ENCODE measurements around the gene PPFIA2.
A peak's percentile ranks its signal among the peaks of the same experiment; 100 is the strongest.

The PPFIA2 gene

GRCh38 chr12:81520064-81520945 lies 238.8 kb downstream of the PPFIA2 start:
- peak overlapping the region; percentile 55 for H3K4me3 ChIP-seq (ENCODE audit: low read length)
- H3K36me3 ChIP-seq (ENCODE audit: control insufficient read depth, insufficient read depth, low read length), result no peaks in the 10 kb centered on the region
- H3K9ac ChIP-seq (ENCODE audit: low read length), result no peak overlapping the region
- no peak overlapping the region for H3K27ac ChIP-seq (ENCODE audit: low read depth, low read length)
- no peaks in the 10 kb centered on the region for H3K4me1 ChIP-seq (ENCODE audit: control insufficient read depth, insufficient read depth, low read length)
- H3K27me3 ChIP-seq (ENCODE audit: control insufficient read depth, insufficient read depth, low read length), result no peaks in the 10 kb centered on the region

- Histone ChIP-seq H3K9ac (ENCODE audit: low read length) (no peak overlapping the region), H3K4me3 (ENCODE audit: low read length) (no peak overlapping the region), H3K27me3 (ENCODE audit: control insufficient read depth, insufficient read depth, low read length) (no peaks in the 10 kb centered on the region), H3K27ac (ENCODE audit: low read depth, low read length) (no peak overlapping the region), H3K36me3 (ENCODE audit: control insufficient read depth, insufficient read depth, low read length) (no peaks in the 10 kb centered on the region), H3K4me1 (ENCODE audit: control insufficient read depth, insufficient read depth, low read length) (no peaks in the 10 kb centered on the region)
Observed at GRCh38 chr12:81518638-81519037, 240.5 kb downstream of the PPFIA2 start.

- Histone ChIP-seq H3K27ac (ENCODE audit: low read depth, low read length) (no peak overlapping the region), H3K4me3 (ENCODE audit: low read length) (no peak overlapping the region), H3K36me3 (ENCODE audit: control insufficient read depth, insufficient read depth, low read length) (no peaks in the 10 kb centered on the region)
Observed at GRCh38 chr12:81517296-81517695, 241.9 kb downstream of the PPFIA2 start.

DNA sequence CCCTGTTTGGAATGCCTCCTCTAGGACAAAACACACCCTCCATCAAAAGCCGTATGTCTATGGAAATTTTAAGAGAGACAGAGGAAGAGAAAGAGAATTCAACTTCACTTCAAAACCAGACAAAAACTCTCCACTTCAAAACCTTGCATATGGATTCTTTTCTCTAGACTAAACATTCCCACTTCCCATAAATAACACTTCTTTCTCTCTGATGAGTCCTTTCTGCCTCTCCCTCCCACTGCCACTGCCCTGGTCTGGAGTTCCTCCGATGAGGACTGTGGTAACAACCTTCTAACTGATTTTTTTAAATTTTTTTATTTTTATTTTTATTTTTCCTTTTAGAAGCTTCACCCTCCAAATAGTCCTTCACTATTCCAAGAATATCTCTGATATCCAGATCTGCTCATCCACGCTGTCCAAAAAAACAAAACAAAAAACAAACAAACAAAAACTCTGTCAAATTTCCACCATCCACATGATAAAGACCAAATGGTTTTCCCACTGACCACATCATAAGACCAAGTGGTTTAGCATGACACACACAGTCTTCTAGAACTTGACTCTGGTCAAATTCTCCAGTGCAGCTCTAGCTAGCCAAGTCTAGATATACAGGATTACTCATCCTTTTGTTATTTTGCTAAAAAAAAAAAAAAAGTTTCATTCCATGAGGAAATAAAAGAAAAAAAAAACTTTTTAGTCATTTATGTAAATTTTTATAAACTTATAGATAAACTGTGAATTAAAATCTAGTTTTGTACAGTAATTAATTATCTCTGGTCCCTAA lies 256.0 kb downstream of the PPFIA2 start:
- no peak overlapping the region for H3K9ac ChIP-seq (ENCODE audit: low read length)
- no peak overlapping the region for H3K27ac ChIP-seq (ENCODE audit: low read depth, low read length)
- no peak overlapping the region for H3K4me3 ChIP-seq (ENCODE audit: low read length)
- no peaks in the 10 kb centered on the region for H3K36me3 ChIP-seq (ENCODE audit: control insufficient read depth, insufficient read depth, low read length)
- no peaks in the 10 kb centered on the region for H3K27me3 ChIP-seq (ENCODE audit: control insufficient read depth, insufficient read depth, low read length)
- no peaks in the 10 kb centered on the region for H3K4me1 ChIP-seq (ENCODE audit: control insufficient read depth, insufficient read depth, low read length)

More at GRCh38 chr12:81517296-81517695, 241.9 kb downstream of the PPFIA2 start:
- Histone ChIP-seq H3K4me1 (ENCODE audit: control insufficient read depth, insufficient read depth, low read length) (no peaks in the 10 kb centered on the region), H3K9ac (ENCODE audit: low read length) (no peak overlapping the region), H3K27me3 (ENCODE audit: control insufficient read depth, insufficient read depth, low read length) (no peaks in the 10 kb centered on the region)

DNA sequence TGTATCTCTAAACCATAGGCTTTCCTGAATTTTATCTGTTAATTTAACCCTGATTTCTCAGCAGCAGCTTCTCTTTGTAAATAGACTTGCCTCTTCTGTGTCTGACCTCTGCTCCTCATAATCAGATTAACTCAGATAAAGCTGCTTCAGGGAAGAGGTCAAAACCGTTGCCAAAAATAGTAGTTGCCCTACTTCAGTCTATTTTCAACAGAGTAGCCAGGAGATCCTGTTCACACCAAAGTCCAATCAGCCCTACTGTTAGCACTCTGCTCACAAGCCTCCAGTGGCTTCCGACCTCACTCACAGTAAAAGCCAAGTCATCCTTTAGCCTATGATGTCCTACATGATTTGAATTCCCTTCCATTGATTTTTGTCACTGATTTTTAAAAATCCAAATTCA lies 258.4 kb downstream of the PPFIA2 start:
- Histone ChIP-seq H3K27me3 (ENCODE audit: control insufficient read depth, insufficient read depth, low read length) (no peaks in the 10 kb centered on the region), H3K36me3 (ENCODE audit: control insufficient read depth, insufficient read depth, low read length) (no peaks in the 10 kb centered on the region), H3K9ac (ENCODE audit: low read length) (no peak overlapping the region)

GRCh38 chr12:81499809-81500208 lies 259.3 kb downstream of the PPFIA2 start:
- H3K4me1 ChIP-seq (ENCODE audit: control insufficient read depth, insufficient read depth, low read length), result no peaks in the 10 kb centered on the region
- no peak overlapping the region for H3K4me3 ChIP-seq (ENCODE audit: low read length)
- no peaks in the 10 kb centered on the region for H3K27me3 ChIP-seq (ENCODE audit: control insufficient read depth, insufficient read depth, low read length)
- no peak overlapping the region for H3K9ac ChIP-seq (ENCODE audit: low read length)
- no peaks in the 10 kb centered on the region for H3K36me3 ChIP-seq (ENCODE audit: control insufficient read depth, insufficient read depth, low read length)
- H3K27ac ChIP-seq (ENCODE audit: low read depth, low read length), result no peak overlapping the region

More for the DNA sequence above, 258.4 kb downstream of the PPFIA2 start:
- no peak overlapping the region for H3K4me3 ChIP-seq (ENCODE audit: low read length)
- H3K27ac ChIP-seq (ENCODE audit: low read depth, low read length), result no peak overlapping the region
- no peaks in the 10 kb centered on the region for H3K4me1 ChIP-seq (ENCODE audit: control insufficient read depth, insufficient read depth, low read length)

DNA sequence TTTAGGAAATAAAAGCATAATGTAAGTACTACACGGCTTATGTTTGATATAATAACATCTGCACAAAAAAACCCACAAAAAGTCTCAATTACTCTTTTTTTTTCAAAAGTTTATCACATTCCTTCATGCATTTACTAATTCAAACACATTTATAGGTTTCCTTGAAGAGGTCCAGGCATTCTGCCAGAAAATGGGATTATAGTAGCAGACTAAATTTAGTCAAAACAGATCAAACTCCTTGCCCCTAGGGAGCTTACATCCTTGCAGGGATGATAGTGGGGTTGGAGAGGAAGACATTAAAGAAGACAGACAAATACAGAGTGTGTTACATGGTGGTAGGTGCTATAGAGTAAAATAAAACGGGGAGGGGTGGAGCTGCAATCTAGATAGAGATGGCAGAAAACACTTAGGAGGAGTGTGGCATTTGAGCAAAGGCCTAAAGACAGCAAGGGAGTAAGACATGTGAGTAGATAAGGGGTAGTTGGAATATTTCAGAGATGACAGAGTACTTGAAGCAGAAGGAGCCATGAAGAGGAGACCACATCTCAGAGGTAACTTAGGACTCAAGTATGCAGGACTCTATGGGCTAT lies 266.9 kb downstream of the PPFIA2 start:
- H3K27ac ChIP-seq (ENCODE audit: low read depth, low read length), result no peak overlapping the region
- no peaks in the 10 kb centered on the region for H3K36me3 ChIP-seq (ENCODE audit: control insufficient read depth, insufficient read depth, low read length)
- no peaks in the 10 kb centered on the region for H3K4me1 ChIP-seq (ENCODE audit: control insufficient read depth, insufficient read depth, low read length)
- no peak overlapping the region for H3K9ac ChIP-seq (ENCODE audit: low read length)
- no peak overlapping the region for H3K4me3 ChIP-seq (ENCODE audit: low read length)
- no peaks in the 10 kb centered on the region for H3K27me3 ChIP-seq (ENCODE audit: control insufficient read depth, insufficient read depth, low read length)

GRCh38 chr12:81472934-81473333 lies 286.2 kb downstream of the PPFIA2 start:
- Histone ChIP-seq H3K36me3 (ENCODE audit: control insufficient read depth, insufficient read depth, low read length) (no peaks in the 10 kb centered on the region), H3K4me3 (ENCODE audit: low read length) (no peak overlapping the region), H3K27ac (ENCODE audit: low read depth, low read length) (no peak overlapping the region), H3K27me3 (ENCODE audit: control insufficient read depth, insufficient read depth, low read length) (no peaks in the 10 kb centered on the region), H3K4me1 (ENCODE audit: control insufficient read depth, insufficient read depth, low read length) (peaks cover 2% of the 10 kb centered on the region), H3K9ac (ENCODE audit: low read length) (no peak overlapping the region)

- no peaks in the 10 kb centered on the region for H3K27me3 ChIP-seq (ENCODE audit: control insufficient read depth, insufficient read depth, low read length)
- no peak overlapping the region for H3K27ac ChIP-seq (ENCODE audit: low read depth, low read length)
- no peaks in the 10 kb centered on the region for H3K36me3 ChIP-seq (ENCODE audit: control insufficient read depth, insufficient read depth, low read length)
- H3K4me1 ChIP-seq (ENCODE audit: control insufficient read depth, insufficient read depth, low read length), result peaks cover 2% of the 10 kb centered on the region
- H3K9ac ChIP-seq (ENCODE audit: low read length), result no peak overlapping the region
- H3K4me3 ChIP-seq (ENCODE audit: low read length), result no peak overlapping the region
Observed at GRCh38 chr12:81470923-81471322, 288.2 kb downstream of the PPFIA2 start.

DNA sequence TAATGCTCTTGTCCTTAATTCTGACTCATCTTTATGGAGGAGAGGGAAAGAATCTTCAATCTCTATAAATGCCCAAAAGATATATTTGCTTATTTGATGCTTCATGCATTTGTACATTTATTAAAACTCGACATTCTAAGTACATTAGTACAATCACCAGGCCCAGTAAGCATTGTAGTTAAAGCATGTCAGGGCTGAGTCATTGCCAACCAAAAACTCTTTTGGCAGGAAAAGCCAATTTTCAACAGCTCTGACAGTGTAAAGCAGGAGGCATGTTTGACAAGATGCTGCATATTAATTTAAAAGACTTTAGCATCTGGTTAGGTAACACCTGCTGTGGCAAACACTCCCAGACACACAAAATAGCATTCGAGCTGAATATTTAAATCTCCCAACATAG lies 290.9 kb downstream of the PPFIA2 start:
- H3K36me3 ChIP-seq (ENCODE audit: control insufficient read depth, insufficient read depth, low read length), result no peaks in the 10 kb centered on the region
- H3K27ac ChIP-seq (ENCODE audit: low read depth, low read length), result no peak overlapping the region
- no peak overlapping the region for H3K4me3 ChIP-seq (ENCODE audit: low read length)
- H3K9ac ChIP-seq (ENCODE audit: low read length), result no peak overlapping the region
- peaks cover 2% of the 10 kb centered on the region for H3K4me1 ChIP-seq (ENCODE audit: control insufficient read depth, insufficient read depth, low read length)
- H3K27me3 ChIP-seq (ENCODE audit: control insufficient read depth, insufficient read depth, low read length), result no peaks in the 10 kb centered on the region

DNA sequence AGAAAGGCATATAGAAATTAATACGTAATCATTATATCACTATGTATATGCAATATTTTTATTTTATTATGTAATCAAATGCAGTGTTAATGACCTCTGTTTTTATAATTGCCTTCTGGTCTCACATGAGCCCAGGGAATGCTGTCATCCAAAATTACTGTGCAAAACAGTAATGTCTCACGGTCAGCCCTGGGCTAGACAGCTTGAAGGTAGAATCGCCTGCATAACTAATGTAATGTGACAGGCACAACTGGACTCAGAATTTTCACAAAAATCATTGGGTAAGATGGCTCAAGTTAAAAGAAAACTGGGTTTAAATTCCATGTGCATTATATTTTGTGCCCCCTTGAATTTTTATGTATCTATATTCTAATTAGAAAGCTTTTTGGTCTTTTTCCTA lies 293.3 kb downstream of the PPFIA2 start:
- Histone ChIP-seq H3K36me3 (ENCODE audit: control insufficient read depth, insufficient read depth, low read length) (no peaks in the 10 kb centered on the region), H3K27me3 (ENCODE audit: control insufficient read depth, insufficient read depth, low read length) (no peaks in the 10 kb centered on the region), H3K4me1 (ENCODE audit: control insufficient read depth, insufficient read depth, low read length) (peaks cover 2% of the 10 kb centered on the region), H3K27ac (ENCODE audit: low read depth, low read length) (no peak overlapping the region), H3K9ac (ENCODE audit: low read length) (no peak overlapping the region), H3K4me3 (ENCODE audit: low read length) (no peak overlapping the region)

DNA sequence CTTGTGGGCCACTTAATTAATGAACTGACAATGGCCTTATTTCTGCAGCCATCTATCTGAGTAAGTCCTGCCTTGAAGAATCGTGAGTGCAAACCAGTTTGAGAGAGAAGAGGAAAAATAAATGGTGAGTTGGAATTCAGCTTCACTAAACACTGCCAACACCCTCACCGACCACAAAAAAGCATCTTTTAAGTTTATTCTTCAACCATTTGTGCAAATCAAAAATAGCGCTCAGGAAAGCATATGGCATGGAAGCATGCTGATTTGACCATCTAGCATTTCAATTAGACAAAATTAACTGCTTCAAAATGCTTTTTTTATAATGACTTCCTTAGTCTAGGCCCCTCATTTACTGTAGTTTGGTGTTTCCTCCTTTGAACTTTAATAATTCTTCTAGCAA lies 294.0 kb downstream of the PPFIA2 start:
- Histone ChIP-seq H3K27me3 (ENCODE audit: control insufficient read depth, insufficient read depth, low read length) (no peaks in the 10 kb centered on the region), H3K36me3 (ENCODE audit: control insufficient read depth, insufficient read depth, low read length) (no peaks in the 10 kb centered on the region), H3K4me1 (ENCODE audit: control insufficient read depth, insufficient read depth, low read length) (peaks cover 2% of the 10 kb centered on the region), H3K27ac (ENCODE audit: low read depth, low read length) (no peak overlapping the region), H3K4me3 (ENCODE audit: low read length) (no peak overlapping the region), H3K9ac (ENCODE audit: low read length) (no peak overlapping the region)
